HepG2 (cell line): ENCODE results near the gene NGLY1. TPM values are rescaled to one million over a fixed set of nuclear protein-coding genes. Genes with fewer than 3 reads are reported as not detected.

Experiments used
- ATAC-seq: fragments of 200-7000 bp; cut with Tn5 transposase; 3 replicates; pipeline ENCODE4 v1.9.1; 2020; ENCODE audit warnings: mild to moderate bottlenecking, moderate library complexity
- BruUV-seq: library from RNA; stranded (reverse); fragments of 400-500 nt; replicated peaks from 2 replicates; lab custom pipeline; 2021; lab: Mats Ljungman, UMichigan
- CTCF ChIA-PET: fragments of 300-600 bp; formaldehyde crosslinking; extraction: SDS; loops from one replicate; lab custom pipeline; 2021; ENCODE audit warnings: low total read pairs, inconsistent platforms, low intra/inter-chr PET ratio; lab: Yijun Ruan, JAX
- POLR2A ChIA-PET: fragments of 350-600 bp; sonication (Branson Sonifier 250); formaldehyde crosslinking; loops from one replicate; lab custom pipeline; 2020; ENCODE audit warnings: antibody characterized with exemption, inconsistent platforms; lab: Yijun Ruan, JAX
- DNase-seq: peaks from one replicate; pipeline ENCODE4 v3.0.0-alpha.2; 2015; ENCODE audit warnings: low spot score
- FAIRE-seq: peaks from 3 replicates; lab custom pipeline; 2011; peaks lifted over from hg19 to GRCh38; lab: Jason Lieb, UNC
- H2AFZ ChIP-seq: one replicate; pipeline ENCODE4 v1.6.1; 2011; ENCODE audit warnings: low read length, inconsistent platforms
- H3K27ac ChIP-seq: fragments of 300-600 bp; 3 replicates; pipeline ENCODE4 v1.8.0; 2011; ENCODE audit warnings: mixed run types, mild to moderate bottlenecking, mixed read lengths, low read length, inconsistent platforms; ENCODE audit not compliant: insufficient read depth; ENCODE audit errors: extremely low read length
- H3K27me3 ChIP-seq, 2 experiments: fragments of 200-600 bp in 1 of 2; 2 replicates in 1 of 2; 3 replicates in 1 of 2; pipeline versions ENCODE4 v1.6.0 to v1.8.0; 2011; ENCODE audit warnings: low read length in 2 of 2, mild to moderate bottlenecking in 2 of 2, moderate library complexity in 2 of 2, inconsistent platforms in 1 of 2; ENCODE audit not compliant: insufficient read depth in 2 of 2, control insufficient read depth in 1 of 2
- H3K36me3 ChIP-seq, 2 experiments: fragments of 200-600 bp in 1 of 2; replicated peaks in 1 of 2; 2 replicates in 1 of 2; 3 replicates in 1 of 2; pipeline versions ENCODE4 v1.5.1 to v1.8.0; 2011; ENCODE audit warnings: low read length in 2 of 2, inconsistent platforms in 1 of 2; ENCODE audit not compliant: insufficient read depth in 2 of 2, control insufficient read depth in 1 of 2
- H3K4me1 ChIP-seq: 2 replicates; pipeline ENCODE4 v1.5.1; 2012; ENCODE audit warnings: low read length, inconsistent platforms; ENCODE audit not compliant: insufficient read depth
- H3K4me2 ChIP-seq: 2 replicates; pipeline ENCODE4 v1.6.0; 2011; ENCODE audit warnings: low read depth, low read length, inconsistent platforms
- H3K4me3 ChIP-seq, 3 experiments: fragments of 200-600 bp in 1 of 3; sonication (generic), shearing (Covaris generic) in 1 of 3; replicated peaks in 1 of 3; 2 replicates each; pipeline ENCODE4 v1.5.1; 2011 to 2016; ENCODE audit warnings: low read length in 3 of 3, inconsistent platforms in 2 of 3, low read depth in 2 of 3, mild to moderate bottlenecking in 2 of 3, control low read depth in 1 of 3, mixed read lengths in 1 of 3; ENCODE audit not compliant: insufficient read depth in 1 of 3
- H3K79me2 ChIP-seq: one replicate; pipeline ENCODE4 v1.6.1; 2011; ENCODE audit warnings: low read length, inconsistent platforms; ENCODE audit not compliant: insufficient read depth
- H3K9ac ChIP-seq: 2 replicates; pipeline ENCODE4 v1.6.0; 2011; ENCODE audit warnings: mild to moderate bottlenecking, low read depth, low read length, inconsistent platforms; ENCODE audit not compliant: insufficient read depth
- H3K9me3 ChIP-seq: 2 replicates; pipeline ENCODE4 v1.5.1; 2012; ENCODE audit warnings: mild to moderate bottlenecking, low read length
- H4K20me1 ChIP-seq: 2 replicates; pipeline ENCODE4 v1.6.0; 2011; ENCODE audit warnings: inconsistent platforms, mild to moderate bottlenecking, low read length, moderate library complexity; ENCODE audit not compliant: insufficient read depth
- ATAD3A ChIP-seq: sonication (generic); formaldehyde crosslinking; IDR thresholded peaks from 2 replicates; pipeline ENCODE4 v1.4.0; 2020; ENCODE audit warnings: missing genetic modification reagents
- EED ChIP-seq: sonication (generic); formaldehyde crosslinking; IDR thresholded peaks from 2 replicates; pipeline ENCODE4 v1.5.0; 2020; ENCODE audit warnings: mild to moderate bottlenecking, missing genetic modification reagents
- KLF16 ChIP-seq, 2 experiments: sonication (generic) in 1 of 2; formaldehyde crosslinking in 1 of 2; IDR thresholded peaks; 2 replicates each; pipeline versions ENCODE4 v1.6.1 to v1.8.0; 2016 to 2023; ENCODE audit warnings: missing genetic modification reagents in 2 of 2, missing compliant biosample characterization in 1 of 2
- MAZ ChIP-seq, 2 experiments: sonication (generic) in 1 of 2; formaldehyde crosslinking in 1 of 2; IDR thresholded peaks; 2 replicates each; pipeline versions ENCODE4 v1.5.0 to v1.6.1; 2012 to 2020; ENCODE audit warnings: low read depth in 2 of 2, mild to moderate bottlenecking in 2 of 2, borderline replicate concordance in 1 of 2, improper control_type of control experiment in 1 of 2, low read length in 1 of 2, missing genetic modification reagents in 1 of 2, moderate library complexity in 1 of 2
- NFKBIZ ChIP-seq: IDR thresholded peaks from 2 replicates; pipeline ENCODE4 v1.6.1; 2018; ENCODE audit warnings: missing genetic modification reagents, missing compliant biosample characterization
- PPARG ChIP-seq: conservative IDR thresholded peaks from 2 replicates; pipeline ENCODE4 v1.6.1; 2016; ENCODE audit warnings: missing biosample characterization, missing genetic modification reagents
- SAP130 ChIP-seq: IDR thresholded peaks from 2 replicates; pipeline ENCODE4 v1.6.1; 2016; ENCODE audit warnings: low read depth
- SRY ChIP-seq: sonication (generic); formaldehyde crosslinking; IDR thresholded peaks from 2 replicates; pipeline ENCODE4 v1.8.0; 2022; ENCODE audit warnings: mild to moderate bottlenecking, missing genetic modification reagents
- TBP ChIP-seq: sonication (generic); formaldehyde crosslinking; IDR thresholded peaks from 2 replicates; pipeline ENCODE4 v1.5.0; 2020; ENCODE audit warnings: missing genetic modification reagents
- TBX2 ChIP-seq: sonication (generic); formaldehyde crosslinking; IDR thresholded peaks from 2 replicates; pipeline ENCODE4 v1.5.0; 2020; ENCODE audit warnings: missing genetic modification reagents, mild to moderate bottlenecking, borderline replicate concordance
- TFAP4 ChIP-seq: sonication (generic); IDR thresholded peaks from 2 replicates; pipeline ENCODE4 v1.6.1; 2016; ENCODE audit warnings: low read depth, borderline replicate concordance
- TP53 ChIP-seq: sonication (generic); formaldehyde crosslinking; conservative IDR thresholded peaks from 2 replicates; pipeline ENCODE4 v1.4.0; 2020; ENCODE audit warnings: missing genetic modification reagents
- ZBTB2 ChIP-seq: sonication (generic); formaldehyde crosslinking; IDR thresholded peaks from 2 replicates; pipeline ENCODE4 v1.8.0; 2022; ENCODE audit warnings: low read depth, missing genetic modification reagents
- ZNF234 ChIP-seq: sonication (generic); formaldehyde crosslinking; conservative IDR thresholded peaks from 2 replicates; pipeline ENCODE4 v1.5.1; 2020; ENCODE audit warnings: mild to moderate bottlenecking, missing genetic modification reagents
- ZNF446 ChIP-seq: sonication (generic); formaldehyde crosslinking; IDR thresholded peaks from 2 replicates; pipeline ENCODE4 v1.5.0; 2020; ENCODE audit warnings: mild to moderate bottlenecking, missing genetic modification reagents
- ZNF530 ChIP-seq: sonication (generic); formaldehyde crosslinking; IDR thresholded peaks from 2 replicates; pipeline ENCODE4 v1.5.0; 2020; ENCODE audit warnings: low read depth, mild to moderate bottlenecking, missing genetic modification reagents
- ZNF552 ChIP-seq: sonication (generic); formaldehyde crosslinking; IDR thresholded peaks from 2 replicates; pipeline ENCODE4 v1.9.0; 2022; ENCODE audit warnings: missing genetic modification reagents, mild to moderate bottlenecking, borderline replicate concordance
- WGBS: methylation state at CpG from one replicate; pipeline ENCODE4 v1.1.6; 2017; ENCODE audit warnings: low lambda C conversion rate; 5-methylcytosine and 5-hydroxymethylcytosine counted together
- in situ Hi-C: cut with HindIII; loops from 2 replicates; pipeline ENCODE4 v1.10.0; 2017; ENCODE audit warnings: low pct_unique_long_range_greater_than_20kb; ENCODE audit not compliant: extremely low pct_ligation_motif_present
- intact Hi-C: fragments of 100-400 bp; cut with micrococcal nuclease; formaldehyde crosslinking; loops from one replicate; pipeline ENCODE4 v1.10.0; 2022; ENCODE audit not compliant: unreplicated experiment
- polyA plus RNA-seq, 8 experiments: library from polyadenylated mRNA; depleted of rRNA in 3 of 8; stranded (reverse) in 7 of 8; unstranded in 1 of 8; fragments of >200 nt; fragmentation: Illumina TruSeq in 4 of 8; extraction: Trizol in 4 of 8; gene quantifications; 2 replicates each; pipeline versions ENCODE4 v1.2.1 to v1.2.3, GENCODE V29; 2011 to 2016; ENCODE audit warnings: low read depth in 4 of 8, missing spikeins in 1 of 8, mixed read lengths in 1 of 8; ENCODE audit not compliant: insufficient read depth in 1 of 8
- total RNA-seq, 5 experiments: library from RNA; depleted of rRNA; stranded (reverse); fragments of >200 nt; fragmentation: Illumina TruSeq; extraction: Trizol; gene quantifications; 2 replicates each; pipeline ENCODE4 v1.2.3, GENCODE V29; 2016; ENCODE audit warnings: low read depth in 1 of 5

Gene NGLY1
- total and polyA plus RNA-seq, 2 of the 13 experiments (the other 11 are each of a cell fraction or from before 2014, with no cell fraction given): 28.2 to 44.5 TPM

GRCh38 chr3:25692341-25692740 lies 90.9 kb downstream of the NGLY1 start:
- in situ Hi-C loops (no loop called here), intact Hi-C loops (no loop called here)
- Histone ChIP-seq H3K27me3 (no peaks in the 10 kb centered on the region; a peak in 1 of 5 replicates), H3K36me3 (no peaks in the 10 kb centered on the region), H3K9me3 (no peaks in the 10 kb centered on the region), H3K4me3 (no peak overlapping the region), H4K20me1 (no peaks in the 10 kb centered on the region), H3K27ac (no peak overlapping the region), H3K9ac (no peak overlapping the region), H2AFZ (no peak overlapping the region), H3K79me2 (no peaks in the 10 kb centered on the region), H3K4me1 (no peaks in the 10 kb centered on the region), H3K4me2 (no peak overlapping the region)
- CTCF ChIA-PET: no interaction called here
- no TSS peak for BruUV-seq
- DNase-seq (no peak), FAIRE-seq (no peak), ATAC-seq (no peak)
- POLR2A ChIA-PET: no interaction called here
- 15% methylated on average over 1 of the region's 1 CpG for WGBS
- no peak for TF ChIP-seq EED (CRISPR knock-in tag)
- TF ChIP-seq ZNF446 (CRISPR knock-in tag): no peak
- TF ChIP-seq TFAP4: no peak
- no peak for TF ChIP-seq TP53 (CRISPR knock-in tag)
- TF ChIP-seq PPARG: no peak
- TF ChIP-seq SAP130: no peak
- no peak for TF ChIP-seq SRY
- TF ChIP-seq ATAD3A (CRISPR knock-in tag): no peak
- TF ChIP-seq KLF16 (CRISPR knock-in tag; IDR thresholded peaks at IDR 0.05): no peak
- no peak for TF ChIP-seq TBP (CRISPR knock-in tag)
- no peak for TF ChIP-seq MAZ (IDR thresholded peaks at IDR 0.05; ENCODE audit: borderline replicate concordance, low read depth, low read length)
- no peak for TF ChIP-seq MAZ (CRISPR knock-in tag; IDR thresholded peaks at IDR 0.05; ENCODE audit: low read depth)
- TF ChIP-seq ZNF552: no peak
- TF ChIP-seq ZNF530 (CRISPR knock-in tag): no peak
- TF ChIP-seq TBX2 (CRISPR knock-in tag): no peak
- no peak for TF ChIP-seq ZBTB2
- no peak for TF ChIP-seq ZNF234 (CRISPR knock-in tag)
- no peak for TF ChIP-seq NFKBIZ (CRISPR knock-in tag)
